ENCODE results near the gene TRIM65. TPM values are rescaled to one million over a fixed set of nuclear protein-coding genes. Genes with fewer than 3 reads are reported as not detected.

TRIM65 gene
- total RNA-seq, 4 donors from 2014 or later = 16.5 to 26.1 (median 22.3) TPM

GRCh38 chr17:75909051-75909811, 12.5 kb upstream of the TRIM65 start:
- in situ Hi-C loops (cut with MboI; ENCODE audit: low sequenced_read_pairs in 4 of 4) = loop anchor here (5.0 kb wide), 1 partner anchor 98 kb away; no protein-coding TSS in a partner anchor

GRCh38 chr17:75908201-75908600, 11.4 kb upstream of the TRIM65 start:
- H3K4me3 ChIP-seq = no peak overlapping the region
- H3K4me1 ChIP-seq = peaks cover 9 to 15% of the 10 kb centered on the region in 2 donors
- intact Hi-C loops (cut with DNase I; ENCODE audit: low total_unique reads) = no loop called here
- H3K27me3 ChIP-seq = no peaks in the 10 kb centered on the region
- in situ Hi-C loops (cut with MboI; ENCODE audit: low sequenced_read_pairs in 4 of 4) = loop anchor here (5.0 kb wide), 1 partner anchor 99 kb away; no protein-coding TSS in a partner anchor
- TF ChIP-seq CTCF (IDR thresholded peaks at IDR 0.05 in 4 of 5, conservative IDR thresholded peaks at IDR 0.05 in 1 of 5) = no peak
- TF ChIP-seq POLR2A (IDR thresholded peaks at IDR 0.05) = no peak
- no peak overlapping the region for H3K27ac ChIP-seq
- no peak for DNase-seq
- H3K36me3 ChIP-seq = no peaks in the 10 kb centered on the region
- ATAC-seq = no peak
- no peaks in the 10 kb centered on the region for H3K9me3 ChIP-seq

More at GRCh38 chr17:75909051-75909811, 12.5 kb upstream of the TRIM65 start:
- TF ChIP-seq CTCF (IDR thresholded peaks at IDR 0.05 in 4 of 5, conservative IDR thresholded peaks at IDR 0.05 in 1 of 5) (no peak), POLR2A (IDR thresholded peaks at IDR 0.05) (no peak)
- Histone ChIP-seq H3K27ac (no peak overlapping the region), H3K4me1 (peaks cover 0 to 6% of the 10 kb centered on the region in 2 donors), H3K36me3 (peaks cover 0 to 7% of the 10 kb centered on the region in 2 donors), H3K4me3 (no peak overlapping the region), H3K9me3 (no peaks in the 10 kb centered on the region), H3K27me3 (no peaks in the 10 kb centered on the region)
- ATAC-seq (no peak), DNase-seq (no peak)
- intact Hi-C loops (cut with DNase I; ENCODE audit: low total_unique reads) = no loop called here

GRCh38 chr17:75906143-75906884, 9.6 kb upstream of the TRIM65 start:
- DNase-seq = no peak
- Histone ChIP-seq H3K4me1 (peaks cover 12 to 21% of the 10 kb centered on the region in 2 donors), H3K36me3 (peaks cover 0 to 13% of the 10 kb centered on the region in 2 donors), H3K4me3 (no peak overlapping the region), H3K9me3 (no peaks in the 10 kb centered on the region), H3K27ac (peak overlapping the region in 3 of 4 donors; percentile 26 to 95 (median 94)), H3K27me3 (no peaks in the 10 kb centered on the region)
- no peak for ATAC-seq
- in situ Hi-C loops (cut with MboI; ENCODE audit: low sequenced_read_pairs in 4 of 4) = loop anchor here (5.0 kb wide), 1 partner anchor 101 kb away; no protein-coding TSS in a partner anchor
- no peak for TF ChIP-seq CTCF (IDR thresholded peaks at IDR 0.05 in 4 of 5, conservative IDR thresholded peaks at IDR 0.05 in 1 of 5)
- TF ChIP-seq POLR2A (IDR thresholded peaks at IDR 0.05) = no peak
- intact Hi-C loops (cut with DNase I; ENCODE audit: low total_unique reads) = no loop called here

DNA sequence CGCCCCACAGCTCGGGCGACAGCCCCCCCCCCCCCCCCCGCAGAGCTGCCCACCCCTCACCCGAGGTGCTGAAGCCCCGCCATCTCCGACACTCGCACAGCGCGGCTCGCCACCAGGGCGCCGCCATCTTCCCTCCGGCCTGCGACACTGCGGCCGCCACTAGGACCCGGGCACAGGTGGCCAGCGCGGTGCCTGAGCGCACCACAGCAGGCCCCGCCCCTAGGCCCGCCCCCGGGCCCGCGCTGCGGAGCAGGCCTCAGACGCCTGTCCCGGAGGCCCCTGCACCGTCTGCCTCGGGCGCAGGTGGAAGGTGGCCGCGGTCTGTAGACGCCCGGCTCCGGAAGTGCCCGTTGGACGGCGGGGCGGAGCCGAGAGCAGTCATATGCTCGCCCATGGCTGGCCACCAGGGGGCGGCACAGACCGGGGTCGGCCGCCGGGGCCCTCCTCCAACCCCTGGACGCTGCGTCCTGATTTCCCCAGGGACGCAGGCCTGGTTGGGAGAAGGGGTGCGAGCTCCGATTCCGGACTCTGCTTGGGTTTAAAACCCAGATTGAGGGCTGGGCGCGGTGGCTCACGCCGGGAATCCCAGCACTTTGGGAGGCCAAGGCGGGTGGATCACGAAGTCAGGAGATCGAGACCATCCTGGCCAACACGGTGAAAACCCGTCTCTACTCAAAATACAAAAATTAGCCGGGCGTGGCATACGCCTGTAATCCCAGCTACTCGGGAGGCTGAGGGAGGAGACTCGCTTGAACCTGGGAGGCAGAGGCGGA, 8.2 kb upstream of the TRIM65 start, which contains the start of gene MRPL38:
MRPL38 (minus strand) TSS at position 136 of the 773 bp plus-strand sequence; CDS start at position 127, 9 bp downstream.
- Histone ChIP-seq H3K9me3 (no peaks in the 10 kb centered on the region), H3K27me3 (no peaks in the 10 kb centered on the region), H3K4me3 (peak within 1 kb of the TSS; percentile 66 to 95 (median 83)), H3K27ac (peak within 1 kb of the TSS; percentile 92 to 95 (median 94)), H3K36me3 (peaks cover 0 to 26% of the 10 kb centered on the region in 2 donors), H3K4me1 (peaks cover 12 to 21% of the 10 kb centered on the region in 2 donors)
- in situ Hi-C loops (cut with MboI; ENCODE audit: low sequenced_read_pairs in 4 of 4) (loop anchor here (5.0 kb wide), 1 partner anchor 102 kb away; no protein-coding TSS in a partner anchor), intact Hi-C loops (cut with DNase I; ENCODE audit: low total_unique reads) (loop anchor here (1.0 kb wide), 3 partner anchors 36 to 100 kb away; partner anchors contain the start of genes ACOX1, FBF1 and TEN1)
- ATAC-seq (peak; percentile 89 to 91), DNase-seq (peak; percentile 85 to 94)
- TF ChIP-seq CTCF (IDR thresholded peaks at IDR 0.05 in 4 of 5, conservative IDR thresholded peaks at IDR 0.05 in 1 of 5) (peak in 4 of 5 experiments; percentile 97 to 100 (median 100)), POLR2A (IDR thresholded peaks at IDR 0.05) (peak; percentile 66 to 67)
